ENCODE results near the gene ASCC3. TPM values are rescaled to one million over a fixed set of nuclear protein-coding genes. Genes with fewer than 3 reads are reported as not detected.

Gene ASCC3
- total RNA-seq, 4 donors from 2014 or later: 14.2 to 58.9 (median 36.6) TPM

- TF ChIP-seq POLR2A (IDR thresholded peaks at IDR 0.05): no peak
- TF ChIP-seq, protein P1, sequence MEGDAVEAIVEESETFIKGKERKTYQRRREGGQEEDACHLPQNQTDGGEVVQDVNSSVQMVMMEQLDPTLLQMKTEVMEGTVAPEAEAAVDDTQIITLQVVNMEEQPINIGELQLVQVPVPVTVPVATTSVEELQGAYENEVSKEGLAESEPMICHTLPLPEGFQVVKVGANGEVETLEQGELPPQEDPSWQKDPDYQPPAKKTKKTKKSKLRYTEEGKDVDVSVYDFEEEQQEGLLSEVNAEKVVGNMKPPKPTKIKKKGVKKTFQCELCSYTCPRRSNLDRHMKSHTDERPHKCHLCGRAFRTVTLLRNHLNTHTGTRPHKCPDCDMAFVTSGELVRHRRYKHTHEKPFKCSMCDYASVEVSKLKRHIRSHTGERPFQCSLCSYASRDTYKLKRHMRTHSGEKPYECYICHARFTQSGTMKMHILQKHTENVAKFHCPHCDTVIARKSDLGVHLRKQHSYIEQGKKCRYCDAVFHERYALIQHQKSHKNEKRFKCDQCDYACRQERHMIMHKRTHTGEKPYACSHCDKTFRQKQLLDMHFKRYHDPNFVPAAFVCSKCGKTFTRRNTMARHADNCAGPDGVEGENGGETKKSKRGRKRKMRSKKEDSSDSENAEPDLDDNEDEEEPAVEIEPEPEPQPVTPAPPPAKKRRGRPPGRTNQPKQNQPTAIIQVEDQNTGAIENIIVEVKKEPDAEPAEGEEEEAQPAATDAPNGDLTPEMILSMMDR (IDR thresholded peaks at IDR 0.05): no peak
- Histone ChIP-seq H3K27ac (no peak overlapping the region), H3K9me3 (no peaks in the 10 kb centered on the region), H3K27me3 (no peaks in the 10 kb centered on the region), H3K36me3 (no peaks in the 10 kb centered on the region), H3K4me1 (peaks cover 0 to 9% (median 0%) of the 10 kb centered on the region in 3 donors), H3K4me3 (no peak overlapping the region)
- no peak for DNase-seq
- intact Hi-C loops (cut with DNase I): no loop called here
- 60 to 65% methylated on average over 1 of the region's 1 CpG for WGBS, 2 donors
These were observed 4.9 kb upstream of the ASCC3 start for GRCh38 chr6:100886076-100886475.

GRCh38 chr6:100883347-100883746 is 2.2 kb upstream of the ASCC3 start:
- TF ChIP-seq, protein P1 (IDR thresholded peaks at IDR 0.05): no peak
- TF ChIP-seq POLR2A (IDR thresholded peaks at IDR 0.05): no peak
- intact Hi-C loops (cut with DNase I): no loop called here
- Histone ChIP-seq H3K9me3 (no peaks in the 10 kb centered on the region), H3K4me1 (peaks cover 0 to 31% (median 10%) of the 10 kb centered on the region in 3 donors), H3K4me3 (no peak overlapping the region), H3K27ac (no peak overlapping the region), H3K36me3 (no peaks in the 10 kb centered on the region), H3K27me3 (no peaks in the 10 kb centered on the region)
- DNase-seq: no peak
- 94 to 100% methylated on average over 1 to 3 of the region's 3 CpGs for WGBS, 2 donors

- intact Hi-C loops (cut with DNase I): no loop called here
- DNase-seq: no peak
- Histone ChIP-seq H3K4me3 (peak overlapping the region; percentile 74 to 84 (median 82)), H3K4me1 (peaks cover 0 to 39% (median 10%) of the 10 kb centered on the region in 3 donors), H3K36me3 (no peaks in the 10 kb centered on the region), H3K27ac (peak overlapping the region; percentile 94 to 97 (median 96)), H3K27me3 (no peaks in the 10 kb centered on the region), H3K9me3 (no peaks in the 10 kb centered on the region)
- 4 to 13% methylated on average over 6 of the region's 6 CpGs for WGBS, 2 donors
- no peak for TF ChIP-seq POLR2A (IDR thresholded peaks at IDR 0.05)
- TF ChIP-seq, protein P1 (IDR thresholded peaks at IDR 0.05): no peak
These were observed 545 bp upstream of the ASCC3 start for GRCh38 chr6:100881707-100882040.

GRCh38 chr6:100880149-100880852 is 828 bp downstream of the ASCC3 start:
- TF ChIP-seq, protein P1 (IDR thresholded peaks at IDR 0.05): no peak
- TF ChIP-seq POLR2A (IDR thresholded peaks at IDR 0.05): no peak
- Histone ChIP-seq H3K36me3 (no peaks in the 10 kb centered on the region), H3K27me3 (no peaks in the 10 kb centered on the region), H3K4me3 (peak overlapping the region; percentile 74 to 84 (median 82)), H3K27ac (peak overlapping the region; percentile 94 to 97 (median 96)), H3K4me1 (peaks cover 0 to 39% (median 10%) of the 10 kb centered on the region in 3 donors), H3K9me3 (no peaks in the 10 kb centered on the region)
- 0 to 2% methylated on average over 5 of the region's 5 CpGs for WGBS, 2 donors
- no peak for DNase-seq
- intact Hi-C loops (cut with DNase I): no loop called here

DNA sequence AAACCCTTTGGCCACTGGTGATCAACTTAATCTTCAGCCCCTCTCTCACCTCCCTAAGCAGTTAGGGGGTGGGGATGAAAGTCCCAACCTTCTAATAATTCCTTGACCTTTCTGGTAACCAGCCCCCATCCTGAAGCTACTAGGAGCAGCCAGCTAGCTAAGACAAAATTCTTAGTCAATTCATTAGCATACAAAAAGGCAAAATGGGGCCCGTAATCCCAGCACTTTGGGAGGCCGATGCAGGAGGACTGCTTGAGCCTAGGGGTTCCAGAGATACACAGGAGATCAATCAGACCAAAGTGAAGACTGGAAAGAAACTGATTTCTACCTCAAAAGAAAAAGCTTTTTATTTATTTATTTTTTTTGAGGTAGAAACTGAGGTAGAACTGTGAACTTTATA is 1.8 kb downstream of the ASCC3 start:
- Histone ChIP-seq H3K9me3 (no peaks in the 10 kb centered on the region), H3K36me3 (no peaks in the 10 kb centered on the region), H3K27me3 (no peaks in the 10 kb centered on the region), H3K4me1 (peaks cover 0 to 39% (median 10%) of the 10 kb centered on the region in 3 donors), H3K4me3 (no peak overlapping the region), H3K27ac (no peak overlapping the region)
- TF ChIP-seq, protein P1 (IDR thresholded peaks at IDR 0.05): no peak
- TF ChIP-seq POLR2A (IDR thresholded peaks at IDR 0.05): no peak
- no peak for DNase-seq
- WGBS, 2 donors: 96 to 100% methylated on average over 2 of the region's 2 CpGs
- intact Hi-C loops (cut with DNase I): no loop called here

Data from esophagus squamous epithelium (tissue), 5 donors.